Amniotic epithelial cell (primary cell): ENCODE measurements around the gene UPF3A.
"Not testable (repeated sequence)": the region's sequence is repeated elsewhere in the genome, so short reads cannot be mapped to it uniquely, and the experiment has no call there.

Experiments
- DNase-seq: peaks from one replicate; pipeline ENCODE4 v3.0.0-alpha.2; 2010; ENCODE audit warnings: low read depth

UPF3A gene

GRCh38 chr13:114281351-114282040 is at the start of gene UPF3A:
UPF3A (plus strand) TSS chr13:114281601; CDS start chr13:114281640, 39 bp downstream.
- DNase-seq = peak; percentile 85

- no peak for DNase-seq
These were observed 49.5 kb upstream of the UPF3A start for GRCh38 chr13:114231886-114232285.

- DNase-seq = no peak
These were observed 47.1 kb upstream of the UPF3A start for GRCh38 chr13:114234266-114234644.

GRCh38 chr13:114234645-114235421 is 46.6 kb upstream of the UPF3A start, which contains the start of gene CDC16:
CDC16 (plus strand) TSS chr13:114234897; CDS start chr13:114235085, 188 bp downstream.
- peak; percentile 89 for DNase-seq

- DNase-seq = no peak
These were observed 45.7 kb upstream of the UPF3A start for GRCh38 chr13:114235697-114236096.

- DNase-seq = no peak
These were observed 45.2 kb upstream of the UPF3A start for GRCh38 chr13:114236227-114236626.

- peak; percentile 55 for DNase-seq
These were observed 43.8 kb upstream of the UPF3A start for GRCh38 chr13:114237415-114238112.

- peak; percentile 40 for DNase-seq
These were observed 39.5 kb upstream of the UPF3A start for GRCh38 chr13:114241918-114242317.

GRCh38 chr13:114243971-114244370 is 37.4 kb upstream of the UPF3A start:
- DNase-seq = no peak

- no peak for DNase-seq
These were observed 36.8 kb upstream of the UPF3A start for GRCh38 chr13:114244637-114245036.

GRCh38 chr13:114248011-114248410 is 33.4 kb upstream of the UPF3A start:
- peak; percentile 41 for DNase-seq

GRCh38 chr13:114249077-114249476 is 32.3 kb upstream of the UPF3A start:
- DNase-seq = no peak

- not testable (repeated sequence) for DNase-seq
These were observed 29.6 kb upstream of the UPF3A start for GRCh38 chr13:114251639-114252440.

GRCh38 chr13:114256547-114256946 is 24.9 kb upstream of the UPF3A start:
- no peak for DNase-seq

GRCh38 chr13:114257014-114257413 is 24.4 kb upstream of the UPF3A start:
- DNase-seq = no peak

- DNase-seq = no peak
These were observed 22.8 kb upstream of the UPF3A start for GRCh38 chr13:114258589-114258988.

- no peak for DNase-seq
These were observed 22.0 kb upstream of the UPF3A start for GRCh38 chr13:114259374-114259773.

GRCh38 chr13:114259974-114260373 is 21.4 kb upstream of the UPF3A start:
- DNase-seq = no peak

- DNase-seq = no peak
These were observed 20.6 kb upstream of the UPF3A start for GRCh38 chr13:114260814-114261213.

GRCh38 chr13:114261328-114261965 is 20.0 kb upstream of the UPF3A start:
- no peak for DNase-seq

GRCh38 chr13:114263578-114263977 is 17.8 kb upstream of the UPF3A start:
- no peak for DNase-seq
